Endodermal cell (in vitro differentiated cells): ENCODE results near the gene CCDC88A. TPM values are rescaled to one million over a fixed set of nuclear protein-coding genes. Genes with fewer than 3 reads are reported as not detected.
A peak's percentile ranks its signal among the peaks of the same experiment; 100 is the strongest.

ENCODE experiments used
- DNase-seq: peaks from one replicate; pipeline ENCODE4 v3.0.0-alpha.2; 2017
- H3K27ac ChIP-seq: 2 replicates; pipeline ENCODE4 v1.5.1; 2013; ENCODE audit warnings: mild to moderate bottlenecking, low read depth, low read length, moderate library complexity
- H3K27me3 ChIP-seq: 2 replicates; pipeline ENCODE4 v1.6.1; 2013; ENCODE audit warnings: mild to moderate bottlenecking, low read length, moderate library complexity; ENCODE audit not compliant: insufficient read depth, control insufficient read depth, poor library complexity, severe bottlenecking
- H3K36me3 ChIP-seq: 2 replicates; pipeline ENCODE4 v1.7.0; 2013; ENCODE audit warnings: mild to moderate bottlenecking, low read length, moderate library complexity; ENCODE audit not compliant: control insufficient read depth, insufficient read depth
- H3K4me1 ChIP-seq: one replicate; pipeline ENCODE4 v1.7.0; 2013; ENCODE audit warnings: low read length; ENCODE audit not compliant: control insufficient read depth, insufficient read depth
- H3K4me3 ChIP-seq: 2 replicates; pipeline ENCODE4 v1.5.1; 2013; ENCODE audit warnings: mild to moderate bottlenecking, low read length, moderate library complexity
- H3K9ac ChIP-seq: 2 replicates; pipeline ENCODE4 v1.6.1; 2013; ENCODE audit warnings: mild to moderate bottlenecking, low read length, moderate library complexity; ENCODE audit not compliant: poor library complexity, severe bottlenecking; ENCODE audit errors: extremely low read depth
- H3K9me3 ChIP-seq: 2 replicates; pipeline ENCODE4 v1.6.1; 2013; ENCODE audit warnings: mild to moderate bottlenecking, low read length, moderate library complexity; ENCODE audit not compliant: control insufficient read depth
- H3K27ac Mint-ChIP-seq: 2 replicates; pipeline ENCODE4 v1.8.0; 2020; ENCODE audit warnings: mixed read lengths
- H3K27me3 Mint-ChIP-seq: 2 replicates; pipeline ENCODE4 v1.8.0; 2021; ENCODE audit warnings: mild to moderate bottlenecking, mixed read lengths; ENCODE audit not compliant: insufficient read depth
- H3K36me3 Mint-ChIP-seq: 2 replicates; pipeline ENCODE4 v1.8.0; 2020; ENCODE audit warnings: low read depth, mixed read lengths
- H3K4me1 Mint-ChIP-seq: 2 replicates; pipeline ENCODE4 v1.8.0; 2020; ENCODE audit warnings: mixed read lengths
- H3K4me3 Mint-ChIP-seq: 2 replicates; pipeline ENCODE4 v1.8.0; 2020; ENCODE audit warnings: mild to moderate bottlenecking, moderate library complexity, mixed read lengths
- H3K9me3 Mint-ChIP-seq: 2 replicates; pipeline ENCODE4 v1.8.0; 2020; ENCODE audit warnings: mild to moderate bottlenecking, mixed read lengths
- CTCF ChIP-seq: fragments of 200-600 bp; sonication (generic); conservative IDR thresholded peaks from 2 replicates; pipeline ENCODE4 v1.5.0; 2021; ENCODE audit warnings: antibody characterized with exemption, mild to moderate bottlenecking
- WGBS, 2 experiments: methylation state at CpG; one replicate each; pipeline versions ENCODE4 v1.1.5 to v1.1.7; 2013; ENCODE audit warnings: missing lambda C conversion rate in 2 of 2, mixed read lengths in 1 of 2; ENCODE audit not compliant: insufficient coverage in 1 of 2, insufficient read length in 1 of 2; 5-methylcytosine and 5-hydroxymethylcytosine counted together
- total RNA-seq, 2 donors: library from RNA; stranded (reverse); fragmentation: NEBNext Ultra II Directional in 1 of 2; extraction: Animal tissue kit (Norgen Biotek cat#: 25700) in 1 of 2; gene quantifications; 2 replicates in 1 of 2; 3 replicates in 1 of 2; pipeline ENCODE4 v1.2.1, GENCODE V29; 2021

The CCDC88A gene
- total RNA-seq, 2 donors from 2014 or later = 84.2 to 88.4 TPM

- H3K9me3 Mint-ChIP-seq = no peaks in the 10 kb centered on the region
- H3K4me1 ChIP-seq = no peaks in the 10 kb centered on the region
- H3K36me3 ChIP-seq = peaks cover 50% of the 10 kb centered on the region
- H3K4me3 ChIP-seq = no peak overlapping the region
- no peaks in the 10 kb centered on the region for H3K4me1 Mint-ChIP-seq
- DNase-seq = no peak
- H3K27me3 ChIP-seq = no peaks in the 10 kb centered on the region
- 100% methylated on average over 1 of the region's 1 CpG; no CpG with 5 or more reads in 1 of the 2 experiments for WGBS, 2 experiments
- H3K36me3 Mint-ChIP-seq = peaks cover 27% of the 10 kb centered on the region
- H3K9ac ChIP-seq = no peak overlapping the region
- no peak overlapping the region for H3K4me3 Mint-ChIP-seq
- no peak overlapping the region for H3K27ac Mint-ChIP-seq
- TF ChIP-seq CTCF = no peak
- H3K9me3 ChIP-seq = no peaks in the 10 kb centered on the region
- H3K27ac ChIP-seq = no peak overlapping the region
- H3K27me3 Mint-ChIP-seq = no peaks in the 10 kb centered on the region
These were observed 118.4 kb downstream of the CCDC88A start for GRCh38 chr2:55301277-55301676.

GRCh38 chr2:55296393-55296792 lies 123.3 kb downstream of the CCDC88A start:
- Histone ChIP-seq H3K9me3 (no peaks in the 10 kb centered on the region), H3K9ac (no peak overlapping the region), H3K4me1 (no peaks in the 10 kb centered on the region), H3K36me3 (peaks cover 52% of the 10 kb centered on the region), H3K27ac (no peak overlapping the region), H3K4me3 (no peak overlapping the region), H3K27me3 (no peaks in the 10 kb centered on the region)
- Mint-ChIP-seq H3K9me3 (no peaks in the 10 kb centered on the region), H3K27ac (no peak overlapping the region), H3K4me1 (peaks cover 2% of the 10 kb centered on the region), H3K27me3 (no peaks in the 10 kb centered on the region), H3K4me3 (no peak overlapping the region), H3K36me3 (peaks cover 27% of the 10 kb centered on the region)
- no peak for TF ChIP-seq CTCF
- DNase-seq = no peak

GRCh38 chr2:55283083-55283482 lies 136.6 kb downstream of the CCDC88A start:
- H3K4me3 ChIP-seq = no peak overlapping the region
- H3K4me3 Mint-ChIP-seq = peak overlapping the region; percentile 75
- peaks cover 3% of the 10 kb centered on the region for H3K4me1 ChIP-seq
- H3K9me3 Mint-ChIP-seq = no peaks in the 10 kb centered on the region
- no peaks in the 10 kb centered on the region for H3K27me3 ChIP-seq
- H3K27ac Mint-ChIP-seq = no peak overlapping the region
- 95 to 96% methylated on average over 9 to 12 of the region's 12 CpGs for WGBS, 2 experiments
- DNase-seq = no peak
- H3K9ac ChIP-seq = no peak overlapping the region
- H3K27me3 Mint-ChIP-seq = no peaks in the 10 kb centered on the region
- no peak overlapping the region for H3K27ac ChIP-seq
- peaks cover 23% of the 10 kb centered on the region for H3K4me1 Mint-ChIP-seq
- H3K36me3 Mint-ChIP-seq = peaks cover 8% of the 10 kb centered on the region
- H3K36me3 ChIP-seq = peaks cover 6% of the 10 kb centered on the region
- no peak for TF ChIP-seq CTCF
- no peaks in the 10 kb centered on the region for H3K9me3 ChIP-seq
